Dermis blood vessel endothelial cell (primary cell): ENCODE measurements around the gene ASTN1. TPM values are rescaled to one million over a fixed set of nuclear protein-coding genes. Genes with fewer than 3 reads are reported as not detected.

Experiments
- DNase-seq: peaks from one replicate; pipeline ENCODE4 v3.0.0; 2010
- total RNA-seq: library from RNA; depleted of rRNA; stranded (reverse); fragments of >200 nt; gene quantifications from 2 replicates; pipeline ENCODE4 v1.2.3, GENCODE V29; 2014

The ASTN1 gene
- total RNA-seq, 1 donor from 2014 or later = not detected

DNA sequence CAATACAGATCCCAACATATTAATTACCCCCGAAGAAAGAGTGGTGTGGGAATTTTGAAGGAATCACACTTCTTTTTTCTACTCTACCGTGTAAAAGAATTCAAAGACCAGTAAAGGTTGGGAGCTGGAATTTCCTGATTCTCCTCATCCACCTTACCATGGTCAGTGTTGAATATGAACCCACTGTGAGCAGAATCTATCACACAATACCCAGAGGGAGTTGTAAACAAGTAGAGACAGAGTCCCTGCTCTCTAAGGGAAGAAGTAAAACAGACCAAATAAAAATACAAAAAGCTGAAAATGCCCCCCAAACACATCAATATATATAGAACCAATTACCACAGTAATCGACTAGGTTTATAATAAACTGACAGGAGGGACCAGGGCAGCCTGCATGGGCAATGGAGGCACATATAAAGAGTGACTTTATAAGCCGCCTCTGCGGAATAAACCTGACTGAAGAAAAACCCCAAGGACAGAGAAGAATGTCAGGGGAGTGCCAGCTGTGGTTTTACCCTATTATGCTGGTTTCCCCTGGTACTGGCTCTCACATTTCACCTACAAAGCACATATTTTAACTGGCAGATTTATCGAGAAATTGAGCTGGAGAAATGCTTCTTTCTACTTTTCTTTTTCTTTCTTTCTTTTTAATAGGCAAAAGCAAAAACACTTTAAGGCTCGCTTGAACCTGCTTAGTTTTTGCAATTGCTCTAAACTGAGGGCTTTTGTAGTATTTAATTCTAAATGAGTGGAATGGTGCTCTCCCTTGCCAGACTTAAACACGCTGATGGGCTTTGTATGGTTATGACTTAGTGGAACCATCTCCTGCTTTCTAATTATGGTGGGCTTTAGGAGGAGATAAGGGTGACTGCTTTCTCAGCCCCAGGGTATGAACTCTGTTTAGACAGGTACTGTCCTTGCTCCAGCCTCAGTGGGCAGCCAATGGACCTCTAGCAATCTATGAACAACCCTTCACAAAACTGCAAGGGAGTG lies 244.8 kb downstream of the ASTN1 start:
- DNase-seq = no peak

DNA sequence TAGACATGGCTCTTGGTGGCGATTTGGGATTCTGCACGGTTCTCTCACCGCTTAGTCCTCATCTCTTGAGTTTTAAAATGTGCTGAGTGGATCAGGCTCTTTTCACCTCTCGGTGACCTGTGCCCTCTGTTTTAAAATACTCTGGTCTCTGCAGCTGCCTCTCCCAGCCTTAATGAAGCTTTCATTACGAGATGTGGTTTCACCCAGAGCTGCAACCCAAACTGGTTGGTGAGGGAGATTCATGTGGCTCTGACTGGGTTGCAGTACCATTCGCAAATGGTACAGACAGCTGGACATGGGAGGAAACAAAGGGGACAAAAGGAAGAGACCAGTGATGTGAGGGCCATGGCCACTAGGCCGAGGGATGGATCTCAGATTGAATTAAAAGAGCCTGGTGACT lies 258.9 kb downstream of the ASTN1 start:
- DNase-seq = no peak

DNA sequence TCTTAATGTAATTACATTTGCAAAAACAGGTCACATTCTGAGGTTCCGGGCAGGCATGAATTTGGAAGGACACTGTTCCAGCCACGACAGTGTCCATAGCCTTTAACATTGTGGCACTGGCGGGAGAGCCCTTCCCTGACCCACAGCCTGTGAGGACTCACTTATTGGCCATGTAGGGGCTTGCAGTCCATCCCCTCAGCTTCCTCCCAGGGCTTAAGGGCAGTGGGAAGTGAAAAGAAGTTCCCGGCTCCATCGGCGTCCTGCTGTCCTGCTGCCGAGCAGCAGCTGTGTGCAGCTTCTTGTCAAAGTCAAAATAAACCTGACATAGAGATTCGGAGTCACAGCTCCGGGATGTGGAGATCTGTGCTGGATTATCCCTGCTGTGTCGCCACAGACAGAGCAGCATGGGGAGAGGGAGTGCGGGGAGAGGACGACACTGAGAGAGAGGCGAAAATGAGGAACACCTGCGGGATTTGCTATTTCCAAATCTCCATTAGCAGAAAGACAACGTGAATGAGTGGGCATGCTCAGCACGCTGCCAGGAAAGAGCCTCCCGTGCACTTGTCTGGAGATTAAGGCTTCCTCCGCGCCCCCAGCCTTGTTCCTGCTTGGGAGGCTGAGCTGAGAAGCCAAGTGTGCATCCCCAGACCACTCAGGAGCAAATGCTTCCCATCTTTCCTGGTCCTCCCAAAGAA lies 260.3 kb downstream of the ASTN1 start:
- DNase-seq = no peak

DNA sequence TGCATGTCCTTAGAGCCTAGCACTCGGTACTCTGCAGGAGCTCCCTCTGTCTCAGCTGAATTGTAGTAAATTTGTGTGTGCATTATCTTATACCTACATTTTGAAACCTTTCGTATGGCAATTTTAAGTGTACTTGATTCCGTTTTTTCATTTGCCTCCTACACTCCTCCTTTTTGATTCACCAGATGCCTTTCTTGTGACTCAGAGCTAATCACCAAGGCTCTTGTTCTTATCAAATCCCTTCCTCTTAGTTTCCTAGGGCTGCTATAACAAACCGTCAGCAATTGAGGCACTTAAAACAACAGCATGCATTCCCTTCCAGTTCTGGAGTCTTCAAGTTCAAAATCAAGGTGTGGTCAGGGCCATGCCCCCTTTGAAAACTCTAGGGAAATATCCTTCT lies 261.0 kb downstream of the ASTN1 start:
- no peak for DNase-seq

DNA sequence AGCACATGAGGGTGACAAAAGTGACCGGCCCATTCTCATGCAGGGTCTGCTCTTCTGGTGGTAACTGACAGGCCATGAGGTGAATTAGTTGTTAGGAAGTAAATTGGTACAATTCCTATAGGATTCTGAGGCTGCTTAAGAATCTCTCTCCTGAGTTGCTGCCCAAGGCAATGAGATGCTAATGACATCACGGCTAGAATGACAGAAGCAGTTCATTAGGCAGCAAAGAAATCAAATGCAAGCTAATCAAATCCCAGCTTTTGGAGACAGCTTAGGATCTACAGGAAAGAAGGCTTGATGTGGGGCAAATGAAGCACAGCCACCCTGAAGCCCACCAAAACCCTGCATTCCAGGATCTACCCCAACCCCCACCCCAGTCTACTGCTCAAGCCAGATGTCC lies 265.2 kb downstream of the ASTN1 start:
- no peak for DNase-seq

DNA sequence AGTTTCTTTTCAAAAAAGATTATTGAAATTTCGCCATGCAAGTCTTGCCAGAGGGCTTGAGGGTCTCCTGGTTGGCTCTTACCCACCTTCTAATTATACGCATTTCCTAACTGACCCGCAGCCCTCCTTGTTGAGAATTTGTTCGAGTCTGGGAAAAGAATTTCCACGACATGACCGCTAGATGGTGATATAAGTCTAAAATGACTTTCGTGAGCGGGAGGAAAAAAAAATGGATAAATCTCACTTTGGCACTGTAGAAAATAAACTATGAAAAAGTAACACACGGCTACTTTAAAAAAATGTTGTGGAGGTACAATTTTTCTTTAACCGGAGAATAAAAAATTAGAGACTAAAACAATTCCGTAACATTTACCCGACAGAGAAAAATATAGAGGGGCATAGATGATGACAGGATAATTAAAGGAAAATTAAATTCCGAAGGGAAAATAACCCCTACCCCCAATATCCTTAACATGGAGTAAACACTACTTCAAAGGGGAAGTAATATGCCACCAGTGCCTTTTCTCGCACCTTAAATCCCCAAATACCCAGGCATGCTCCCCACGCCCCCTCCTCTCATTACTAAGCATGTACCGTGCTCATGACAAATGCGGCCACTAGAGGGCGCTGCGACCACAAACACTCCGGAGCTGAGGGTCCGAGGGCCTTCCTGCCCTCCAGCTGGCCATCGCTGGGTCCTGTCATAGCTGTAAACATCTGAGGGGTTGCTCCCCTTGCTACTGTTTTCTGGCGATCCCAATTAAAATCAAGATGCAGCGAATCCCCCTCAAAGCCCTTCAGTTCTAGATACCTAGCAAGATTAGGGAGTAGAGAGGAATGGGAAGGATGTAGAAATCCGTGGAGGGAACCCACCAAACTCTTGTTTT lies 266.9 kb downstream of the ASTN1 start:
- DNase-seq = peak; percentile 71

DNA sequence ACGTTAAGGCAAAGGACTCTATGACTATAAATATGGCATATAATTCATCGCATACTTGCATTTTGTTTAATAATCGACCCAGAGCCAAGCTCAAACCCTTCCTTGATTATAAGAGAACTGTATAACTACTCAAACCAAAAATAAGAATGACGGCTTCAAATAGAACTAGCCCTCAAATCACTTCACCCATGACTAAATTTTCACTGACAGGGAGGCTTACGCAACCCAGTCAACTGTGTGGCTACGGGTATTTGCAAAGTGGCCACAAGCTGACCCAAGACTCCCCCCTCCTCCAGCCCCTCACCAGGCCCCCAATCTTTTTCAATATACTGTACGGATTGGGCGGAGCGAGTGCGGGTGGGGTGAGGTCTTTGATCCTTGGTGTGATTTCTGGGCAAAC lies 268.3 kb downstream of the ASTN1 start:
- DNase-seq = no peak

DNA sequence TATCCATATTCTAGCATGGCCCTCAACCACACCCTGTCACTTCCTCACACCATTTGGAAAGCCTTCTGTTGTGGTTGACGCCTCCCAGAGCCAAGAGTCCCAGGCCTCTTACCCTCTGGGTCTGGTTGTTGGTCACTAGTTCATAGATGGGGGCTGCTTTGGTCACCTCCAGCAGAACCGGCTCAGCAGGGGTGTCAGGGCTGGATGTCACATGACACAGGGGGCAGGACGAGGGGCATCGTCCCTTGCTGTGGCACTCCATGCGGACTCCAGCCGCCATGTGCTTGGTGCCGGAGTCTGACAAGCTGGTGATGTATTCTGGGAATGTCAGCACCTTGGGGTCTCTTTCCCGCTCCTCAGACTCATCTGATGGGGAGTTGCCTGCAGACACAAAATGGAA lies 270.1 kb downstream of the ASTN1 start:
- DNase-seq = no peak

DNA sequence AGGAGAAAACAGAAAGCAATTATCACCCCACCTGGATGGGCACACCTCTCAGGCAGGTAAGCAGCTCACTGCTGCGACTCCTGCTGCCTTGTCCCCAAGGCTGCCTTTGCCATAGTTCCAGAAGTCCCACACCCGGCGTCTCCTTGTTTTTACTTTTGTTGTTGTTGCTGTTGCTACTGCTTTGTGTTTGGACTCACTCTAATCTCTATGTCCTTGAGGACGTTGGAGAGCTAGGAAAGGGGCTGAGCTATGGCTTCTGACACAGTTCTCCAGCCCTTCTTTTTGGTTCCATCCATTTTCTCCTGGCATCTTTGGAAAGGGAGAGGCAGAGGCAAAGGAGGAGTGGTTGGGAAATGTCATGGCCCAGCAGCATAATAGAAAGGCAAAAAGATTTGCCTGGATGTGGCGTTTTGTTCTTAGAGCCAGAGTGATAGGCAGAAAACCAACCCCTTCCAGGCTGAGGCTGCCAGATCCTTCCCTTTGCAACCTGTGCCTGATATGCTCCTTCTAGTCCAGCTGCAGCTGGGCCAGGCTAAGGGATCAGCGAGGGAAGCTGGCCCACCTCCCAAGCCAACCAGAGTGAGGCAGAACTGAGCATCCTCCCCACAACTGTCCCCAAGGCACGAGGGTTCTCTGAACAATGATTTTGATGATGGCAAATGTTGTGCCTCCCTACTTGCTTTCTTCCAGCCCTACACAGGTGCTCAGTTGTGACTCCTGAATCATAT lies 270.7 kb downstream of the ASTN1 start:
- DNase-seq = no peak

DNA sequence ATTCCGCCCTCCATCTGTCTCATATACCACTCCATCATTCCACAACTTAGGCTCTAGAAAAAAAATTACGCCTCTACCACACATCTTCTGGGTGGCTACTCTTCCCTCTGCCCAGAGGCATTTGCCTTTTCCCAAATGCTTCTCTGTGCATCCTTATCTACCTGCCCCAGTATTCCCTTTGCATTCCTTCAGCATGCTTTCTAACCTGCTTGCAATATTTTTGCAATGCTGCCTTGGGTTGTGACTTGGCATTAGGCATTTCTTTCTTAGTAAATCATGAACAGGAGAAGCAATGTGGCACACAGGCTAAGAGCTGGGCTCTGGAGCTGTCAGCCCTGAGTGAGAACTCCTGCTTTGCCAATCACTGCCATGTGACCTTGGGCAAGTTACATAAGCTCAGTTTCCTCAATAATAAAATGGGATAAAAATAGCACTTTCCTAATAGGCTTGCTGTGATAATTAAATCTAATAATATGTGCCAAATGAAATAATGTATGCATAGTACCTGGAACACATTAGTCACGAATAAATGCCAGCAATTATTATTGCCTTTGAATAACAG lies 276.0 kb downstream of the ASTN1 start:
- no peak for DNase-seq

DNA sequence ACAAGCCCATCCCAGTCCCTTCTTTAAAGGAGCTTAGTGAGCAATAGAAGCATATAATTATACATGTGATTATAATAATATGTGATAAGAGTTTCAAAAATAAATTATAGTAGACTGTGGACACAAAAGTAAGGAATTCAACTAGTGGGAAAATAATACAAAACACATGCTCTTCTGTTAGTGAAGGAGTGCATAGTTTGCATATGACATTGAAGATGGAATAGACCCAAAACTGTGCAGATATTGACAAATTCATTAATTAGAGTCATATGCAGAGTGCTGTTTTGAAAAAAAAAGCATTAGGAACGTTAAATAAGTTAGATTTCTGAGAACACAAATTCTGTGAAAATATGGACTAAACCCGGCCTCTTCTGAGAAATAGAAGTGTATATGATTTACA lies 278.8 kb downstream of the ASTN1 start:
- DNase-seq = no peak

DNA sequence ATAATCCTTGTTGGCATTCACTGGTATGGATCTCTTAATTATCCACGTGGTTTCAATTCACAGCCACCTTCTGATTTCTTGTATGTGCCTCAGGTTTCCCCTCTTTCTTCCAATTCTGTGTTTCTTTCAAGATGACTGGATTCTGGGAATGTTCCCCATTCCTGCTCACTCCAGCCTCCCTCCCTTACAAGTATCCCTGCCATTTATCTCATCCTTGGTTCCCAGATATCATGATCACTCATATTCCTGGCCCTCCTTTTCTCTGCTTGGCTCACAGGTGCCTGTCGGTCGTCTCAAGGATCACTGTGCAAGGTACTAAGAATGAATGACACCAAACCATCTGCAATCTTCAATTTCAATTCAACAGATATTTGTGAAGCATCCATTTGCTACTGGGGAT lies 279.2 kb downstream of the ASTN1 start:
- DNase-seq = no peak

DNA sequence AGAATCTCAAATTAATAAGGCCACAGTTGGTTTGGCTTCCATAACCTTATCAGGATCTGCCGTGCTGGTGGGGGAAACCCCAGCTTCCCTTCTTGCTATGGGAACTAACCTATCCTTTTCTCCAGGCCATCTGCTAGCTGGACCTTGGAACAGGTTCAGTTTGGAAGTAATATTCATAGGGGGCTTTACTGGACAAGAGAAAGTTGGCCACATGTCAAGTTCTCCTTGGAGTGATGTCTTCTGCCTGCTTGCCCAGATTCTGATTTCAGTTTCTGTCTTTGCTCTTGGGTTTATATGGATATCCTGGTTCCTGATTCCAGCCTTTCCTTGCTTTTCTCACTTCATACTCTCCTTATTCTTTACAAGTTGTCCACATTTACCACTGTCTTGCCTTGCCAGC lies 279.6 kb downstream of the ASTN1 start:
- no peak for DNase-seq

DNA sequence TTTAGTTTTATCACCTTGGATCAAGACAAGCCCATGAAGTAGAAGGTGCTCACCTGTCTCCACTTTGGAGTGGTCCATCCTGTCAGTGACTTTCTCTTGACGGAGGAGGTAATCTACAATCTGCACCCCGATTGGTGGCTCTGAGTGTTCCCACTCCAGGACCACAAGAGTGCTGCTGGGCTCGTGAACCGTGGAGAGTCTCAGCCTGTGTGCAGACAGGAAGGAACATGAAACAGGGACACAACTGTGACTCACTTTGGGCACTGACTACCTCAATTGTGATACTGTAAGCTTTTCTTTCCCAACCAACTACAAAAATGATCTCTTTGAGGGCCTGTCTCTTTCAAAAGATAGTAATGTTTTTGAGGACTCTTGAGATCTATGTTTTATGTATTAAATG lies 280.2 kb downstream of the ASTN1 start:
- DNase-seq = no peak

DNA sequence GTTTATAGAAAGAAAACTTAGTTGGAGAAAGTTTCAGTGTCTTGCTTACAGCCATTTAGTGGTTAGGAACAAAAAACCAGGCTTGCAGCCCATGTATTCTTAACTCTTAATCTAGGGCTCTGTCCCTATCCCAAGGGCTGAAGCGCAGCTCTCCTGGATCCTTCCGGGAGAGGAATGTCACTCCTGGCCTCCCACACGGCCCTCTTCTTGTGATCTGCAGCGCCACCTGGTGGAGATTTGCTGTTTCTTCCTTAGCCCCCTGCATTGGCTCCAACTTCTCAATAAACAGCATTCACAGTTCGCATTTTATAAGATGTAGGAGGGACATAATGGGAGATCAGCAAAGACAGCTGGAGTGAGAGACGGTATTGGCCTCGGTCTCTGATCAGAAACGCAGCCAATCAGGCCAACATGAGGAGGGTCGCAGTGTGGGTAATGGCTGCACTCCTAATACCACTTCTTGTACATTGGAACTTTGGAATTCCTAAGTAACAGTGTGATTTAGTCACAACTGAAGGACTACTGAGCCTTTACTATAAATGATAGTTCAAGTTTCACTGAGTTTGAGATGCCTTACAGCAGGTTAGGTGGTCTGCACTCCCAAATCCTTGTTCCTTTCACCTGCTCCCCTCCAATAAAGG lies 283.4 kb downstream of the ASTN1 start:
- peak; percentile 84 for DNase-seq

DNA sequence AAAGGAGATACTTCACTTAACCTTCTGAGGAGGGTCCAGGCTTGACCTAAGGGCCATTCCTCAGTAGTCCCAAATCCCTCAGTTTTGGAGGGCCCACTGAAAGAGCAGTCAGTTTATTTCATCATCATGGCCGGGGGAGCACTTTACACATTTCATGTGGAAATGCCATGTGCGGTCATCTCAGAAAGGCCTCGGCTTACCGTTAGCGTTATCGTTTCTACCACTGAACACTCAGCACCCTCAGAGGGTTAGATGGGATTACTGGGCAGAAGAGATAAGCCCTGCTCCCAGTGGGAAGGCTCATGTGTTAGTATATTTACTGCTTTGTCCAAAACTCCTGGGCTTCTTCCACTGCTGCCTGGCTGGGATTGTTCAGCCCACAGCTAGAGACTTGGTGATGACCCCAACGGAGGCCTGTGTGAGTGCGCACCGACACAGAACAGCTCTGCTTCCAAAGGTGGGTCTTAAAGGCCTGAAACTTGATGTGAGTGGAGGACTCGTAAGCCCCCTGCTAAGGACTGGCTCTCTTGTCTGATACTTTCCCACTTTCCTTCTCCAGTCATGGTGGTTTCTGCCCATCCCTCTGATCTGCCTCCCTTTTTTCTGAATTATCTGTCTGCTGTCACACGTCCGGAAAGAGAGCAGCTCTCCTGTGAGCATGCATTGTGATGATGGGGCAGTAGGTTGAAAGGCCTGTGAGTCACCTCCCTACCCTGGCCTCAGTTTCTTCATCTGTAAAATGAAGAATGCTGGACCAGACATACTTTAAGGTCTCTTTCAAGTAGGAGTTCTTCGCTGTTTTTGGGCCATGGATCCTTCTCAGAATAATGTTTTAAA lies 284.5 kb downstream of the ASTN1 start:
- no peak for DNase-seq

DNA sequence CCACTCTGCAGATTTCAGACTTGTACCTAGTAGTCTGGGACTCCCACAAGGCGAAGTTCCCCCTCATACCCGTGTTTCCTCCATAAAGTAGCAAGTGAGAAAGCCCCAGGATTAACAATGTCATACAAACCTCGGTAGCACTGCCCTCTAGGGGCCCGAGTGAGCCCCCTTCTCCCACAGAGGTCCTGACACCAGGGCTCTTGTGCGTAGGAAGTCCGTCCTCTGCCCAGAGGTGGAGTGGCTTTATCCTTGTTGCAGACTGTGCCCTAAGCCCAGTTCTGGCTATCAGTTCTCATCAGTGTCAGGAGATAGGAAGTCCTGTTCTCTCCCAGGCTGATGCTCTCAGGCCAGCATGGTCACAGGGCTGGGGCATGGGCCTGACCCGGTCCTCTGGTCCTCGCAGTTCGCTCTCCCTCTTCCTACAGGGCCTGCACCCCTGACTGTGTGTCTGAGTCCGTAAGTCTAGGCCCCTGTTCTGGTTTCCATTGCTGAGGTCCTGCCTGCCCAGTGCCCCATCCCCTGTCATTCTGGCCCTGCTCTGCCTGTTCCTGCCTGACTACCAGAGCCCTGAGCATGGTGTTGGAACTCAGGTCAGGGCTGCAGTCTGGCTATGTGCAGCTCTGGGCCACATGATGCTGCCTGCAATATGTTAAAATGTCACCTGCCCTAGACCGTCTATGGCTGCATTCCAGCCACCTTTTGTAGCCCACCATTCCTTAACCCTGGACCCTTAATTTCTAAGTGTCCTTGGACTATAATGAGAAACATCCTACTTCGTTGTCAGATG lies 285.6 kb downstream of the ASTN1 start:
- peak; percentile 3 for DNase-seq

DNA sequence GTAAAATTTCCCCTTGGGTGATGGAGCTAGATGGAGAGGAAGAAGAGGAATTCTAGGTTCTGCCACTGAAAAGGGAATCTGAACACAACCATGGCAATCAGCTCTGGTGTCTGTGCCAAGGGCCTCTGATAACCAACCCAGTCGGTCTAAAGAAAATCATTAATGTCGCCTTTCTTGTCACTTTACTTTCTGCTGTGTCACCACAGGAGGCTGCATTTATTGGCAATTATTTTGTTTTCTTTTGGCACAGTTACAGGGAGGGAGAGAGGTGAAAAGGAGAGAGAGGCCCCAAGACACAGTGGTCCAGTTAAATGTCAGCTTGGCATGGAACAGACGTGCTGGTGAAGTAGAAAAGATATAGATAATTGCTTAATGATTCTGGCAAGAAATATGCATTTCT lies 287.0 kb downstream of the ASTN1 start:
- no peak for DNase-seq

DNA sequence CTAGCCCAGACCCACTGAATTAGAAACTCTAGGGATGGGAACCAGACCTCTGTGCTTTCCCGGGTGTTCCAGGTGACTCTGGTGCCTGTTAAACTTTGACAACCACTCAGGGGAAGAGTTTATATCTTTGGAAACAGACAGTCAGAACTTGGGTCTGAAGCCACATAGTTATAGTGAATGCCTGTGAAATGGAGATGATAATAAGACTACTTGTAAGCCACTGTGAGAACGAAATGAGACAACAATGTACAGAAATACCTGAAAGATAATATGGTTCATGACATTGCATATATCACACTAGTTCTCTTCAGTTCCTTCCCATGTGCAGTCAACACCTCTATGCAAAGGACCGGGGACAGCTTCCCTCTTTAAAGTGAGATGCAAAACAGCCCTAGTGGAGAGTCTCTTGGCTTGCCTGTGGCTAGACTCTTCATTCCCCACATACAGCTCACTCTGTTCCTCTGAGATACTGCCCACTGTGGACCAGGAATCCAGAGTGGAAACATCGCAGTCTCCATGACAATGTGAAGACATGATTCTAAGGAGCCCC lies 287.5 kb downstream of the ASTN1 start:
- no peak for DNase-seq
